HG02588 (cell line): ENCODE data around the gene SIAH1.
"Not testable (repeated sequence)": the region's sequence is repeated elsewhere in the genome, so short reads cannot be mapped to it uniquely, and the experiment has no call there.

ENCODE experiments used
- ATAC-seq: cut with Tn5 transposase; IDR thresholded peaks from one replicate; pipeline ENCODE4 v1.9.1; 2021; ENCODE audit warnings: mild to moderate bottlenecking, moderate library complexity; ENCODE audit not compliant: unreplicated experiment

The SIAH1 gene

DNA sequence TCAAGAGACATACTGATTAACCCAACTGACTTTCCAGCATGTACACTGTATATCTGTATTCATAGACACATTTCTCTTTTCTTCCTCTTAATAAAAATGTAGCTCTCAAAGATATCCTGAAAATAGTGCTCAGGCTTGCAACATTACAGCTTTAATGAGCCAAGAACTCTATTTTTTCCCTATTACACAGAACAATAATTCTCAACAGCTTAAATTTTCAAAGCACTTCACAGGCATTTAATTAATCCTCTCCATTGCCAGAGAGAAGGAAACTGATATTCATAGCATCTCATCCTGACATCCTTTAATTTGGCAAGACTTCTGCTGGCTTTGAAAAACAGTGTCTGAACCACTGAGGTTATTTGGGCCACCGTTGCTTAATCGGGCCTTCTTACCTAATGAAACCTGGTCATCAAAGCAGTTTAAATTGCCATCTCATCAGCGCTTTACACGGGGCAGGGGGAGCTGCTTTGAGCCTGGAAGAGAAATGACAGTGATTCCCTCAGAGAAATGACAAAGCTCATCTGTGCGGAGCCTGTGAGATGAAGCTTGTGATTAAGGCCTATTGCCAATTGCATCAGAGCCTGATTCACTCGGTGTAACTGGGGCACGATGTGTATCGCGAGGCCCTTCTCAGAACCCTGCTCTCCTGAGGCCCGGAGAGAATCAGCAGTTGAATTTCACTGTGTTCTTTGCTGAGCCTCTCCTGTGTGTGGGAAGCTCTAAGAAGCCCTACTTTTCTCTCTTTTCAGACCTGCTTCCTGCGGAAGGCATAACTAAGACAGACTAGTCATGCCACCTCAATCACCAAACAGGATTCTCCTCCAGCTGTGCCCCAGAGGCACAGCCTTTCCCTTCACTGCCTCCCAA, 8.5 kb upstream of the SIAH1 start:
- ATAC-seq = no peak

DNA sequence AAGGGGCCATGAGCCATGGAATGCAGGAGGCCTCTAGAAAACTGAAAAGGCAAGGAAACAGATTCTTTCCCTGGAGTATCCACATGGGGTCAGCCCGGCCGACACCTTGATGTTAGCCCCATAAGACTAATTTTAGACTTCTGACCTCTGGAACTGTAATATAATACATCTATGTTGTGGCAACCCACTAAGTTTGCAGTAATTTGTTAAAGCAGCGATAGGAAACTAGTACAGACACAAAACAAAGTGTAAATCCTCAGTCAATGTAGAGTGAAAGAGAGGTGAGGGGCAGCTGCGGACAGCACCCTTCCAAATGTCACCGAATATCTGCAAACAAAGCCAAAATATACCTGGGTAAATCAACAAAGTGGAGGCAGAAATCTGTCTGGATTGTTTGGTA, 7.2 kb upstream of the SIAH1 start:
- ATAC-seq = no peak

GRCh38 chr16:48386559-48387312, 1.5 kb upstream of the SIAH1 start:
- ATAC-seq = no peak

DNA sequence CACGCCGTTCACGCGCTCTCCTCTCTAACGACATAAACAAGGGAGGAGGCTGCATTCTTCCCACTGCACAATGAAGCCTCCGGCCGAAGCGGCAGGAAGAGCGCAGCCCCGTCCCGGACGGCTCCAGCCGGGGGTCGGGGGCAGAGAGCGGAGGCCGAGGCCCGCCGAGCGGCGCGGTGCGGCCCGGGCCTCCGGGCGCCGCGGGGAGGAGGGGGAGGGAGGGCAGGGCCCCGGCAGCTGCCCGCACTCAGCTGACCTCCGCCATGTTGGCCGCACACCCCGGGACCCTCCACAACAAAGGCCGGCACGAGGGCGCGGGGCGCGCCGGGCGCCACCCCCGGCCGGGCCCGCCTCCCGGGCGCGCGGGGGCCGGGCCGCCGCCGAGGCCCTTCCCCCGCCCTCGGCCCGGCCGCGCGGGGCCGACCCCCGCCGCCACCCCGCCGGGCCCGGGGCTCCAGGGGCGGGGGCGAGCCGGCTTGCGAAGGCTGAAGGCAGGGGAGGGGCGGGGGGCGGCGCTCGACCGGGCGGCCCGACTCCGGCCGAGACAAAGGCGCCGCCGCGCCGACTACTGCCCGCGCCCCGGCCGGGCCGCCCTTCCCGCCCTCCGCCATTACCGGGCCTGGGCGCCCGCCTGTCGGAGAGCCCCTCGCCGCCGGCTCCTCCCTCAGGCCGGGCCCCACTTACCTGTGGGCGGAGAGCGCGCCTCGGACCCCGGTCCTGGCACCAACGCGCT, 527 bp downstream of the SIAH1 start:
- peak; percentile 50 for ATAC-seq

- no peak for ATAC-seq
These were observed 1.2 kb downstream of the SIAH1 start for GRCh38 chr16:48383877-48384519.

- no peak for ATAC-seq
These were observed 2.0 kb downstream of the SIAH1 start for GRCh38 chr16:48383009-48383876.

GRCh38 chr16:48382131-48382530, 3.1 kb downstream of the SIAH1 start:
- no peak for ATAC-seq

- ATAC-seq = no peak
These were observed 4.0 kb downstream of the SIAH1 start for GRCh38 chr16:48381201-48381600.

DNA sequence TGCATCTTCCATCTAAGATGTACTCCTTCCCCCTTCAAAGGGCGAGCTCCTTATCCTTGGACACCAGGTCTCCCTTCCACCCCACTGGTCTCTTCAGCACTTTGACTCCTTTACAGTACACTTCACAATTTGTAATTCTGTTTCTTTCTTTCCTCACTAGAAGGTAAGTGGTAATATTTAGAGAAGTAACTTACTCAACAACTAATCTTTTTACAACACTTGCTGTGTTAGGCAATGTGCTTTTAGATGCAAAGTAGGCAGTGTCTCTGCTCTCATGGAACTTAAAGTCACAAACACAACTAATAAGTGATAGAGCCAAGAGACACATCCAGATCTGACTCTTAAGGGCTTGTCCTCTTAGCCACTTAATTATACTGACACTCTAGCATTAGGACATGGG, 6.4 kb downstream of the SIAH1 start:
- no peak for ATAC-seq

GRCh38 chr16:48378276-48378675, 6.9 kb downstream of the SIAH1 start:
- no peak for ATAC-seq

- ATAC-seq = not testable (repeated sequence)
These were observed 7.9 kb downstream of the SIAH1 start for GRCh38 chr16:48377301-48377700.

GRCh38 chr16:48374255-48374654, 11.0 kb downstream of the SIAH1 start:
- no peak for ATAC-seq

DNA sequence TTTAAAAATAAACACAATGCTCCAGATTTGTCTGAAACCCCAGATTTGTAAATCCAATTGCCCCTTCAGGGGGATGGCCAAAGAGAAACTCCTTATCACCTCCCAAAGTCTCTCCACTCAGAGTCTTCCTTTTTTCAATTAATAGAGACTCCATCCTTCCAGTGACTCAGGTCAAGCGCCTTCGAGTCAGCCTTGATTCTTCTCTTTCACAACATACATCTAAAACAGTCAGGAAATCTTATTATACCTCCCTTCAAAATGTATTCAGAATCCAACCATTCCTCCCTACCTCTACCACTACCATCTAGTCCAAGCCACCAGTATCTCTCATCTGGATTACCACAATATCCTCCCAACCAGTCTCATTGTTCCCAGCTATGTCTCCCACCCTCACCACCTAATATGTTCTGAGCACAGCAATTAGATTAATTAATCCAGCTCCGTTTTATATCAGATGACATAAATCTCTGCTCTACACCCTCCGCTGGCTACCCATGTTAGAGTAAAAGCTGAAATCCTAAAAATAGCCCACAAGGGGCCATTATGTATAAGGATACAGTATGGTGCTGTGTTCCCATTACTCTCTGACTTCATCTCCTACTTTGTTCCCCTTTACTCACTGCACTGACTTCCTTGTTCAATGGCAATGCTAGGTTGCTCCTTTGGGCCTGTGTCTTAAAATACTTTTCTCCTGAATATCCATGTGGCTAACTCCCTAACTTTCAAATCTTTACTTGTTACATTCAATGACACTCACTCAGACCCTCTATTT, 11.8 kb downstream of the SIAH1 start:
- ATAC-seq = no peak

GRCh38 chr16:48372744-48373143, 12.5 kb downstream of the SIAH1 start:
- no peak for ATAC-seq

- no peak for ATAC-seq
These were observed 13.8 kb downstream of the SIAH1 start for GRCh38 chr16:48371393-48371780.

DNA sequence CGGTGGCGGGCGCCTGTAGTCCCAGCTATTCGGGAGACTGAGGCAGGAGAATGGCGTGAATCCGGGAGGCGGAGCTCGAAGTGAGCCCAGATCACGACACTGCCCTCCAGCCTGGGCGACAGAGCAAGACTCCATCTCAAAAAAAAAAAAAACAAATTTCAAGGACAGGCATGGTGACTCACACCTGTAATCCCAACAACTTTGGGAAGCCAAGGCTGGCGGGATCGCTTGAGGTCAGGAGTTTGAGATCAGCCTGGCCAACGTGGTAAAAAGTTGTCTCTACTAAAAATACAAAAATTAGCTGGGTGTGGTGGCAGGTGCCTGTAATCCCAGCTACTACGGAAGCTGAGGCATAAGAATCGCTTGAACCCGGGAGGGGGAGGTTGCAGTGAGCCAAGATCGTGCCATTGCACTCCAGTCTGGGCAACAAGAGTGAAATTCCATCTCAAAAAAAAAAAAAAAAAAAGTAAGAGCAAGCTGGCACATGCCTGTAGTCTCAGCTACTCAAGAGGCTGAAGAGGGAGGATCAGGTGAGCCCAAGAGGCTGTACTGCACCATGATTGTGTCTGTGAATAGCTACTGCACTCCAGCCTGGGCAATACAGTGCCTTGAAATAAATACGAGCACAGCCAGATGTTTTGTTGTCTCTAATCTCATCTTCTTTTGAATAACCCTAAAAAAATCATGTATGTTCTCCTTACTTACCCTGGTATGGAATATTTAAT, 14.4 kb downstream of the SIAH1 start:
- ATAC-seq = not testable (repeated sequence)

DNA sequence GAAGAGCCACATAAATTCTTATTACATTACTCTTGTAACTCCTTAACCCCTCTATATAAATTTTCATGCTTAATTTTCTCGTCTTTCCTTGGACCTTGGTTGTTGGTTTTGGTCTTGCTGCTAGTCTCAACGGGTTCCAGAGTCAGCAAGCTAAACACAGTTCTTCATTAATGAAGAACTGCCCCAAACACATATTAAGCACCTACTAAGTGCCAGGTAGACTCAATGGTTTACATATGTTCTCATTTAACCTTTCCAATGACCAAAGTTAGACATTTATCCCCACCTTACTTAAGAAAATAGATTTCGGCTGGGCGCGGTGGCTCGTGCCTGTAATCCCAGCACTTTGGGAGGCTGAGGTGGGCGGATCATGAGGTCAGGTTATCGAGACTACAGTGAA, 15.0 kb downstream of the SIAH1 start:
- ATAC-seq = no peak

- ATAC-seq = no peak
These were observed 15.4 kb downstream of the SIAH1 start for GRCh38 chr16:48369765-48370164.
